ENCODE results near the gene CCDC192. TPM values are rescaled to one million over a fixed set of nuclear protein-coding genes. Genes with fewer than 3 reads are reported as not detected.

The CCDC192 gene
- total and polyA plus RNA-seq, 2 donors (not counting 3 experiments of a cell fraction or from before 2014, with no cell fraction given), result not detected

GRCh38 chr5:127980843-127981242 is 277.7 kb downstream of the CCDC192 start:
- no peak for TF ChIP-seq MAX (IDR thresholded peaks at IDR 0.05; ENCODE audit: insufficient read depth, insufficient read length)
- no peak for TF ChIP-seq GATA2 (IDR thresholded peaks at IDR 0.05; ENCODE audit: insufficient read depth, insufficient read length, low read depth, low read length)
- no peak for TF ChIP-seq POLR2A (IDR thresholded peaks at IDR 0.05; ENCODE audit: low read depth, low read length)
- TF ChIP-seq JUN (IDR thresholded peaks at IDR 0.05; ENCODE audit: borderline replicate concordance, insufficient read depth, insufficient read length, low read depth), result no peak
- no peak for TF ChIP-seq CTCF (IDR thresholded peaks at IDR 0.05; ENCODE audit: extremely low read depth in 1 of 2, insufficient read depth in 1 of 2, low read depth in 1 of 2, low read length in 2 of 2)
- no peak for TF ChIP-seq MYC (IDR thresholded peaks at IDR 0.05; ENCODE audit: low read depth, low read length)
- TF ChIP-seq POLR2AphosphoS5 (IDR thresholded peaks at IDR 0.05; ENCODE audit: insufficient read depth, low read depth, low read length), result no peak
- TF ChIP-seq EZH2 (IDR thresholded peaks at IDR 0.05; ENCODE audit: borderline replicate concordance, low read depth, low read length, severe bottlenecking), result no peak
- TF ChIP-seq FOS (IDR thresholded peaks at IDR 0.05; ENCODE audit: borderline replicate concordance, insufficient read depth, low read length), result no peak
- Histone ChIP-seq H3K36me3 (ENCODE audit: control insufficient read depth in 2 of 2, extremely low read depth in 1 of 2, insufficient read depth in 2 of 2, low read length in 2 of 2) (no peaks in the 10 kb centered on the region), H3K27ac (ENCODE audit: insufficient read depth, low read depth, low read length) (no peak overlapping the region), H3K79me2 (ENCODE audit: control insufficient read depth, insufficient read depth, low read length) (no peaks in the 10 kb centered on the region), H3K9me3 (replicated peaks; ENCODE audit: control insufficient read depth, insufficient read depth, low read length) (no peaks in the 10 kb centered on the region), H3K9me1 (replicated peaks; ENCODE audit: control insufficient read depth, extremely low read depth, insufficient read depth, low read length) (no peaks in the 10 kb centered on the region), H3K9ac (replicated peaks; ENCODE audit: extremely low read depth, insufficient read depth, low read length) (no peak overlapping the region), H3K4me1 (ENCODE audit: control insufficient read depth, extremely low read depth, insufficient read depth, low read length) (no peaks in the 10 kb centered on the region), H3K27me3 (ENCODE audit: control insufficient read depth in 2 of 2, insufficient read depth in 2 of 2, low read length in 2 of 2) (no peaks in the 10 kb centered on the region), H4K20me1 (replicated peaks; ENCODE audit: control insufficient read depth, extremely low read depth, insufficient read depth, low read length) (no peaks in the 10 kb centered on the region), H3K4me3 (replicated peaks in 1 of 3; ENCODE audit: insufficient read depth in 1 of 3, low read depth in 1 of 3, low read length in 3 of 3) (no peak overlapping the region), H3K4me2 (ENCODE audit: insufficient read depth, low read length) (no peak overlapping the region), H2AFZ (ENCODE audit: low read depth, low read length) (no peak overlapping the region)
- FAIRE-seq, result no peak
- dilution Hi-C loops (cut with MboI; ENCODE audit: extremely low pct_ligation_motif_present, low sequenced_read_pairs) (no loop called here), intact Hi-C loops (cut with micrococcal nuclease) (no loop called here)
- ChIA-PET POLR2A (no interaction called here), CTCF (interaction anchor here (0.8 to 1.1 kb wide), 2 partner anchors 9 to 21 kb away, joined by 3 read pairs; no protein-coding TSS in a partner anchor)
- no peak for DNase-seq (ENCODE audit: low read depth, low spot score)
- no TSS peak for BruUV-seq (replicated peaks)

All from endothelial cell of umbilical vein (primary cell).